Lower lobe of right lung (tissue), 2 donors: ENCODE measurements around the gene SLC1A2. TPM values are rescaled to one million over a fixed set of nuclear protein-coding genes. Genes with fewer than 3 reads are reported as not detected.

Experiments
- ATAC-seq, 2 donors: fragments of 200-7000 bp; cut with Tn5 transposase; one replicate each; pipeline ENCODE4 v1.9.1; 2020 to 2022; ENCODE audit warnings: mild to moderate bottlenecking in 2 of 2, moderate library complexity in 2 of 2
- DNase-seq: peaks from one replicate; pipeline ENCODE4 v3.0.0-alpha.2; 2020
- H3K27ac ChIP-seq: fragments of 200-600 bp; one replicate; pipeline ENCODE4 v1.8.0; 2022
- H3K27me3 ChIP-seq: fragments of 200-600 bp; one replicate; pipeline ENCODE4 v1.8.0; 2022; ENCODE audit warnings: low read depth
- H3K36me3 ChIP-seq: fragments of 200-600 bp; one replicate; pipeline ENCODE4 v1.8.0; 2022; ENCODE audit warnings: mild to moderate bottlenecking
- H3K4me1 ChIP-seq: fragments of 200-600 bp; one replicate; pipeline ENCODE4 v1.8.0; 2022
- H3K4me3 ChIP-seq: fragments of 200-600 bp; one replicate; pipeline ENCODE4 v1.8.0; 2022; ENCODE audit warnings: mild to moderate bottlenecking
- H3K9me3 ChIP-seq: fragments of 200-600 bp; one replicate; pipeline ENCODE4 v1.8.0; 2022
- intact Hi-C: fragments of 100-400 bp; cut with DNase I; formaldehyde crosslinking; loops from one replicate; pipeline ENCODE4 v1.11.0; 2022
- total RNA-seq: library from RNA; stranded (reverse); fragmentation: NEBNext Ultra II Directional; extraction: Animal tissue kit (Norgen Biotek cat#: 25700); gene quantifications from one replicate; pipeline ENCODE4 v1.2.1, GENCODE V29; 2021
- TF ChIP-seq, protein P1 (sequence below): fragments of 200-600 bp; IDR thresholded peaks from one replicate; pipeline ENCODE4 v1.8.0; 2022; ENCODE audit warnings: antibody characterized with exemption, mild to moderate bottlenecking
- donor health status: DM: no; HTN: yes; CAD: no; lungs with severe emphysema.

The SLC1A2 gene
- total RNA-seq, 1 donor from 2014 or later, result 3.4 TPM

DNA sequence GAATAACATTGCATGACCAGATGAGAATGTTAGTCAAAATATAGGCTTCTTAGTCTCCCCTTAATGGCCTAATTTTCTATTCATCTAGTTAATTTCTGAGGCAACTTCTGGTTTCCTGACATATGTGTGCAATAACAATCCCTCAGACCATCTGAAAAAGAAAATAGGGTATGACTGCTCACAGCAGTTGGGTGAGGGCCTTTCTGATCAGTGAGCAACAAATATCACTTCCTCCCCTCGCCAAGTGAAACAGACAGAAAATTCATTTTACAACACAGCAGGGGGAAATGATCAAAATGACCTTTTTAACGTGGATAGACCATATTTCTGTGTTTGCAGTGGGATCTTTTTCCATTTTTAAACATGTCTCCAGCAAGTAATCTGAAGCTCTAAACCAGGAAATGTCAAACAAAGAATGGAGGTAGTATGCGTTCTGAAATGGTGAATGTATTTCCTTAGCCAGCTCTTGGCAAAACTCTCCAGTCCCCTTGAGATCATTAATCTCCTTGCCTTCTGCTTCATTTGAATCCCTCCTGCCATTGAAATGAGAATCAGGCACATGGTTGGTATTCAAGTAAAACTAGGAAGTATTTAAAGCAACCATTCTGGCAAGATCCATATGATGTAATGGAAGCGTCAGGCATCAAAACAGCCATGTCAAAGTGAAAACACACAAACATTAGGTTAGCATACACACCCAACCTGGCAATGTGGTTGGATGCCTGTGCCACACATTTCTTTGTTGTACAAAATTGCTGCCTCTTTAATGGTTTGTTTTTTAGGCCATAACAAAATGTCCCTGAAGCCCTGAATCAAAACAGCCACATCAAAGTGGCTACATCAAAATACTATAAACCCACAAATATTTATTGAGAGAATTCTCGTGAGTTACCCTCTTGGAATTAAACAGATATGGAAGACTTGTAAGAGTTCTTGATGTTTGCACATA lies 100.1 kb downstream of the SLC1A2 start:
- H3K36me3 ChIP-seq, result no peaks in the 10 kb centered on the region
- no peaks in the 10 kb centered on the region for H3K4me1 ChIP-seq
- ATAC-seq (no peak), DNase-seq (no peak)
- no peak overlapping the region for H3K4me3 ChIP-seq
- H3K27me3 ChIP-seq, result no peaks in the 10 kb centered on the region
- no peak overlapping the region for H3K27ac ChIP-seq
- TF ChIP-seq, protein P1, sequence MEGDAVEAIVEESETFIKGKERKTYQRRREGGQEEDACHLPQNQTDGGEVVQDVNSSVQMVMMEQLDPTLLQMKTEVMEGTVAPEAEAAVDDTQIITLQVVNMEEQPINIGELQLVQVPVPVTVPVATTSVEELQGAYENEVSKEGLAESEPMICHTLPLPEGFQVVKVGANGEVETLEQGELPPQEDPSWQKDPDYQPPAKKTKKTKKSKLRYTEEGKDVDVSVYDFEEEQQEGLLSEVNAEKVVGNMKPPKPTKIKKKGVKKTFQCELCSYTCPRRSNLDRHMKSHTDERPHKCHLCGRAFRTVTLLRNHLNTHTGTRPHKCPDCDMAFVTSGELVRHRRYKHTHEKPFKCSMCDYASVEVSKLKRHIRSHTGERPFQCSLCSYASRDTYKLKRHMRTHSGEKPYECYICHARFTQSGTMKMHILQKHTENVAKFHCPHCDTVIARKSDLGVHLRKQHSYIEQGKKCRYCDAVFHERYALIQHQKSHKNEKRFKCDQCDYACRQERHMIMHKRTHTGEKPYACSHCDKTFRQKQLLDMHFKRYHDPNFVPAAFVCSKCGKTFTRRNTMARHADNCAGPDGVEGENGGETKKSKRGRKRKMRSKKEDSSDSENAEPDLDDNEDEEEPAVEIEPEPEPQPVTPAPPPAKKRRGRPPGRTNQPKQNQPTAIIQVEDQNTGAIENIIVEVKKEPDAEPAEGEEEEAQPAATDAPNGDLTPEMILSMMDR, result no peak
- H3K9me3 ChIP-seq, result no peaks in the 10 kb centered on the region
- intact Hi-C loops, result no loop called here

DNA sequence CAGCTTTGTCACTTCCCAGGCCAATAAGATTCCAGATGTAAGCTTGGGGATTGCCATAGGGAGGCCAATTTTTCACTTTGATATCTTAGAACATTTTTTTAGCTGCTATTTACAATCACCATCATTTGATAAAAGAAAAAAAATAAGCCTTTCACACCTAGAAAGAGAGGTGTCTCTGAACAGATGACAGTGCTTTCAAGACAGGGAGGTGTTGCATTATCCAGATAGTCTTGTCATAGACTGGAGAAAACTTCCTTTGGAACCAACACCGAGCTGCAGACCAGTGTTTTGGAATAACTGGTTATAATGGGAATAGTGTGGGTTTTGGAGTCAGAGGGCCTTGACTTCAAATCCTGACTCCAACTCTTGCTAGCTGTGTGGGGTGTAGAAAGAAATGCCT lies 101.0 kb downstream of the SLC1A2 start:
- intact Hi-C loops, result no loop called here
- Histone ChIP-seq H3K4me1 (no peaks in the 10 kb centered on the region), H3K36me3 (no peaks in the 10 kb centered on the region), H3K27me3 (no peaks in the 10 kb centered on the region), H3K27ac (no peak overlapping the region), H3K9me3 (no peaks in the 10 kb centered on the region), H3K4me3 (no peak overlapping the region)
- TF ChIP-seq, protein P1, result no peak
- no peak for ATAC-seq
- no peak for DNase-seq

DNA sequence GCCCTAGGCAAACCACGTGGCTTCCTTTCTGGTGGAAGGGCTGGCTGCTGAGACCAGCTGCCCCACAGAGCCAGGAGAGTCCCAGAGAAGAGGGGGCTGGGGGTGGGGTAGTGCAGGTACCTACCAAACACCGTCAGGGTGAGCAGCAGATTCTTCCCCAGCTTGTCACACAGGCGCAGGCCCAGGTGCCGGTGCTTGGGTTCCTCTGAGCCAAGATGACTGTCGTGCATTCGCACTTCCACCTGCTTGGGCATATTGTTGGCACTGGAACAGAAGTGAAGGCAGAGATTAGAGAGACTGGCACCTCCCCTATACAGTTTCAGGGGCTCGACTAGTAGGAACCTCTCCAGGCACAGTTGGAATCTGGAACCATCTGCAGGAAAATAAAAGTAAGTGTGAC lies 102.1 kb downstream of the SLC1A2 start:
- Histone ChIP-seq H3K9me3 (no peaks in the 10 kb centered on the region), H3K4me1 (no peaks in the 10 kb centered on the region), H3K4me3 (no peak overlapping the region), H3K36me3 (no peaks in the 10 kb centered on the region), H3K27ac (no peak overlapping the region), H3K27me3 (no peaks in the 10 kb centered on the region)
- TF ChIP-seq, protein P1, result no peak
- intact Hi-C loops, result no loop called here
- ATAC-seq, result no peak
- no peak for DNase-seq

DNA sequence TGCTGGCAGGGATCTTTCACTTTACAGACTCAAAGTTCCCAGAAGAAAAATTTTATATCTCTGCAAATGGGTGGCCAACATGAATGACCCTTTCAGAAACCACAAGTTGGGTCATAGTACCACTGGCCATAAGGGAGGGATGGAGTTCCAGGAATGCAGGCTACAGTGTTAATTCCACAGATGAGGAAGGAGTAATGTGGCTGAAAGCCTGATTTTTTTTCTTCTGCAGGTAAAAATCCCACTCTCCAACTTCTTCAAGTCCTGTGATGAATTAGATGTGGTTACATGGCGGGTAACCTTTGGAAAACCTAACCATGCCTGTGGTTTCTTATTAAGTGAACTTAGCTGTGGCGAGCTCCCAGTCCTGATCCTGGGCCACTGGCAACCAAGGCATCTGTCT lies 103.2 kb downstream of the SLC1A2 start:
- no peak overlapping the region for H3K27ac ChIP-seq
- no peaks in the 10 kb centered on the region for H3K36me3 ChIP-seq
- ATAC-seq (no peak), DNase-seq (no peak)
- H3K27me3 ChIP-seq, result no peaks in the 10 kb centered on the region
- no peaks in the 10 kb centered on the region for H3K9me3 ChIP-seq
- intact Hi-C loops, result no loop called here
- TF ChIP-seq, protein P1, result no peak
- no peak overlapping the region for H3K4me3 ChIP-seq
- no peaks in the 10 kb centered on the region for H3K4me1 ChIP-seq

DNA sequence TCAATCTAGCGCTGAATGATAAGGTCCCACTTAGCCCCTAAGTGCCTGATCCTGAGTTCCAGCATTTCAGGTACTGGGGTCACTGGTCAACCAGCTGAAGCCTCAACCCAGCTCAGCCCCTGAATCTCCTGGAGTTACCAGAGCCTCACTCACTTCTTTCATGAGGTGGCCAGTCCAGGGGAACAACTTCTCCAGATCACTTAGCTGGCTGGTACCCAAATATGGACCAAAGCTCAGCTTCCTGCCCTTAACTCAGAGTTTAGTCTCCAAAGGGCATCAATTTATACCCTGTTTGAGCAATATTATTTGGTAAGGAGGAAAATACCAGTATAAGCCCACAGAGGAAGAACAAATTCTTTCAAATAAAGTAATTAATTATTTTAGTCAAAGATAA lies 105.6 kb downstream of the SLC1A2 start:
- intact Hi-C loops, result no loop called here
- H3K27ac ChIP-seq, result no peak overlapping the region
- DNase-seq (no peak), ATAC-seq (no peak)
- H3K4me3 ChIP-seq, result no peak overlapping the region
- H3K36me3 ChIP-seq, result no peaks in the 10 kb centered on the region
- H3K9me3 ChIP-seq, result no peaks in the 10 kb centered on the region
- TF ChIP-seq, protein P1, result no peak
- peaks cover under 1% of the 10 kb centered on the region for H3K4me1 ChIP-seq
- no peaks in the 10 kb centered on the region for H3K27me3 ChIP-seq
